ENCODE results near the gene SLC4A7.

SLC4A7 gene

DNA sequence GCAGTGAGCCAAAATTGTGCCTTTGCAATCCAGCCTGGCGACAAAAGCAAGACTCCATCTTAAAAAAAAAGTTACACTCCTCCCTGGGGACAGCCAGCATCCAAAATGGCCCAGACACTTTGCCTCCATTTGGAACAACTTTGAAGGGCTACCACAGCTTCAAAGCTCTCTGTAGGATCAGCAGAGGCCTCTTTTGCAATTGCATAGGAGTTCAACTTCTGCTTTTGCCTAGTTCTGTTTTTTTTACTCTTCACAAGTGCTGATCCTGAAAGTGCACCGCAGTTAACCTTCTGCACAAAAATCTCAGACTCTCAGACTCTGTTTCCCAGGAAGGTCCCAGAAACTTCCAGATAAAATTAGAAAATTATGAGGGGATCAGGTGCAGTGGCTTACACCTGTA, 25.2 kb upstream of the SLC4A7 start:
- H3K27ac ChIP-seq (ENCODE audit: insufficient read depth, low read depth, low read length, poor library complexity, severe bottlenecking): no peak overlapping the region
- no peaks in the 10 kb centered on the region for H3K36me3 ChIP-seq (ENCODE audit: control insufficient read depth, insufficient read depth, low read length)
- WGBS, 2 experiments: 95 to 96% methylated on average over 2 of the region's 2 CpGs
- H3K9me3 ChIP-seq (ENCODE audit: control insufficient read depth, low read length): no peaks in the 10 kb centered on the region
- H3K27me3 ChIP-seq (ENCODE audit: control insufficient read depth, insufficient read depth, low read length, poor library complexity, severe bottlenecking): no peaks in the 10 kb centered on the region
- H3K4me3 ChIP-seq (ENCODE audit: insufficient read depth, low read depth, low read length): no peak overlapping the region
- no peaks in the 10 kb centered on the region for H3K4me1 ChIP-seq (ENCODE audit: control insufficient read depth, insufficient read depth, low read length)

DNA sequence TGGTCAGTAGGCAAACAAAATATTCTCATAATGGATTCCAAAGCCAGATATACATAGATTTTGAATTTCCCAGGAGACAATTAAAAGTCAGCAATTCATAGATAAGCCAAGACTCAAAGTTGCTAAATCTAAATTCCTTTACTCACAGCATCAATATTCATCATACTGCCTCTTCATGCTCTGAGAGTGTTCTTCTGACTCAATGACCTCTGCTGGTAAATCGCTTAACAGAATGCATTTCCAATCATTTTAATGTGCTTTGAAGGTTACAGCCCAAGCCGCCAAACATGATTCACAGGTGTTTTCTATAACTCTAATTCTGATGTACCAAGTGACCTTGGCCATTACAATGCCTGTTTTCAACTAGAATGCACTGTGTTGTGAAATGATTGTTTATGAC, 24.2 kb upstream of the SLC4A7 start:
- H3K9me3 ChIP-seq (ENCODE audit: control insufficient read depth, low read length): no peaks in the 10 kb centered on the region
- no peaks in the 10 kb centered on the region for H3K36me3 ChIP-seq (ENCODE audit: control insufficient read depth, insufficient read depth, low read length)
- no peaks in the 10 kb centered on the region for H3K4me1 ChIP-seq (ENCODE audit: control insufficient read depth, insufficient read depth, low read length)
- WGBS, 2 experiments: 95% methylated on average over 2 of the region's 2 CpGs
- no peaks in the 10 kb centered on the region for H3K27me3 ChIP-seq (ENCODE audit: control insufficient read depth, insufficient read depth, low read length, poor library complexity, severe bottlenecking)
- H3K27ac ChIP-seq (ENCODE audit: insufficient read depth, low read depth, low read length, poor library complexity, severe bottlenecking): no peak overlapping the region
- no peak overlapping the region for H3K4me3 ChIP-seq (ENCODE audit: insufficient read depth, low read depth, low read length)

DNA sequence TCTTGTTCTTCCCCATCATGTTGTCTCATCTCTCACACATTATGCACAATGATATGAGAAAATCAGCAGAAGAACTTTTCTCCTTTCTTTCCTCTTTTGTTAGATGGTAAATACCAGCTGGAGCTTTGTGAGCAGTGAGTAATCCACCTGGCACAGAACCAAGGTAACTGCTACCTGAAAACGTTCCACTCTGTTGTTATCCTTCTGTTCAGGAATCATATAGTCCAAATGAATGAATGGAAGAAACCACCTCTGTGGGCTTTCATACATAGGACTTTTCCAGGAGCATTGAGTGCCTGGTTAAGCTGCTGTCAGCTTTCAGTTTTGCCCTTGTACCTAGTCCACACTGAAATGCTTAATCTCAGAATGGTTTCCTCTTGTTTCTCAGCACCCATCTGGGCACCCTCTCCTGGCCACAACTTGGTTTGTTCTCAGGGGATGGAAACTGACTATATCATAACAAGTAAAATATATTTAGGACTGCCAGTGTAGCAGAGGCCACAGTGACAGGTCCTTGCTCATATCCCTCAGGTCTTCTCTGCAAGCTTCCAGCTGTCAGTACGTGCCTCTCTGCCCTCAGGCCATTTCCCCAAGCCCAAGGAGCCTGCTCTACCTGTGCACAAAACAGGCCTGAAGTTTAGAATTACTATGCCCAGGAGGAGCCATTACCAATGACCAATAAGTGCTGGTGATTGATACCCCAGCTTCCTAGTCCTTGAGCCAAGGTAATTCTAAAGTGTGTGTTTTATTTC, 23.5 kb upstream of the SLC4A7 start:
- no peaks in the 10 kb centered on the region for H3K36me3 ChIP-seq (ENCODE audit: control insufficient read depth, insufficient read depth, low read length)
- no peak overlapping the region for H3K27ac ChIP-seq (ENCODE audit: insufficient read depth, low read depth, low read length, poor library complexity, severe bottlenecking)
- WGBS, 2 experiments: 86 to 87% methylated on average over 2 of the region's 2 CpGs
- no peaks in the 10 kb centered on the region for H3K27me3 ChIP-seq (ENCODE audit: control insufficient read depth, insufficient read depth, low read length, poor library complexity, severe bottlenecking)
- no peaks in the 10 kb centered on the region for H3K9me3 ChIP-seq (ENCODE audit: control insufficient read depth, low read length)
- H3K4me1 ChIP-seq (ENCODE audit: control insufficient read depth, insufficient read depth, low read length): no peaks in the 10 kb centered on the region
- H3K4me3 ChIP-seq (ENCODE audit: insufficient read depth, low read depth, low read length): no peak overlapping the region

DNA sequence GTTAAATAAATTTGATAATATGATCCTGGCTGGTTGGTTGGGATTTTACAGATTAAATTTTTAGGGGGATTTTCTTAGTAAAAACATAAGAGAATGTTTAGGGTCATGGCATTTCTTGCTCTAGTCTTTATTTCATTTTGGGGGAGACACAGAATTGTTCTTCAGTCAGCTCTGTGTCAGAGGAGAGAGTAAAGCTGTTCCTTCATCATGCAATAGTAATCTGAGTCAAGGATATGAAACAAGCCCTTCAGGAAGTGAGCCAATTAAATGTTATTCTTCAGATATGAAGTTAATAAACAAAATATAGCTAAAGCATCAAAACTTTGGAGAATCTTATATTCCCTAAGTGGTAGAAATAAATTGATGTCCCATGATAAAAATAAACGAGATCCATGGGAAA, 22.9 kb upstream of the SLC4A7 start:
- H3K9me3 ChIP-seq (ENCODE audit: control insufficient read depth, low read length): no peaks in the 10 kb centered on the region
- no peak overlapping the region for H3K27ac ChIP-seq (ENCODE audit: insufficient read depth, low read depth, low read length, poor library complexity, severe bottlenecking)
- no peaks in the 10 kb centered on the region for H3K4me1 ChIP-seq (ENCODE audit: control insufficient read depth, insufficient read depth, low read length)
- no peak overlapping the region for H3K4me3 ChIP-seq (ENCODE audit: insufficient read depth, low read depth, low read length)
- H3K36me3 ChIP-seq (ENCODE audit: control insufficient read depth, insufficient read depth, low read length): no peaks in the 10 kb centered on the region
- no peaks in the 10 kb centered on the region for H3K27me3 ChIP-seq (ENCODE audit: control insufficient read depth, insufficient read depth, low read length, poor library complexity, severe bottlenecking)
- 92 to 100% methylated on average over 1 of the region's 1 CpG for WGBS, 2 experiments

DNA sequence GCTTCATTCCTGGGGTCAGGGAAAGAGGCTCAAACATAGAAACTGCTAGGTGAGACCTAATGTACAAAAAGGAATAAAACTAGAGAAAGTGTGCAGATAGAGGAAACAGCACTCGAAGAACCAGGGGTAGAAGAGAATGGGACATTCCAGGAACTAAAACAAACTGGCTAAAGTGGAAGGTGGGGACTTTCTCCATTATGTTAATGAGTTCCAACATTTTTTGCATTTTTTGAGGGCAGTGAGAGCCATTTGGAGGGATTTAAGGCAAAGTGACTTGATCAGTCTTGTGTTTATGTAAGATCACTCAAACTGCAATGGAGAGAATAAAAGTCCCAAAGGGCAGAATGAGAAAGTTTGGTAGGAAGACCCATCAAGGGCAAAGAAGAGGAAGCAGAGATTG, 20.6 kb upstream of the SLC4A7 start:
- H3K36me3 ChIP-seq (ENCODE audit: control insufficient read depth, insufficient read depth, low read length): no peaks in the 10 kb centered on the region
- no peaks in the 10 kb centered on the region for H3K4me1 ChIP-seq (ENCODE audit: control insufficient read depth, insufficient read depth, low read length)
- H3K9me3 ChIP-seq (ENCODE audit: control insufficient read depth, low read length): no peaks in the 10 kb centered on the region
- H3K4me3 ChIP-seq (ENCODE audit: insufficient read depth, low read depth, low read length): no peak overlapping the region
- no peaks in the 10 kb centered on the region for H3K27me3 ChIP-seq (ENCODE audit: control insufficient read depth, insufficient read depth, low read length, poor library complexity, severe bottlenecking)
- WGBS, 2 experiments: 91 to 92% methylated on average over 1 of the region's 1 CpG
- no peak overlapping the region for H3K27ac ChIP-seq (ENCODE audit: insufficient read depth, low read depth, low read length, poor library complexity, severe bottlenecking)

DNA sequence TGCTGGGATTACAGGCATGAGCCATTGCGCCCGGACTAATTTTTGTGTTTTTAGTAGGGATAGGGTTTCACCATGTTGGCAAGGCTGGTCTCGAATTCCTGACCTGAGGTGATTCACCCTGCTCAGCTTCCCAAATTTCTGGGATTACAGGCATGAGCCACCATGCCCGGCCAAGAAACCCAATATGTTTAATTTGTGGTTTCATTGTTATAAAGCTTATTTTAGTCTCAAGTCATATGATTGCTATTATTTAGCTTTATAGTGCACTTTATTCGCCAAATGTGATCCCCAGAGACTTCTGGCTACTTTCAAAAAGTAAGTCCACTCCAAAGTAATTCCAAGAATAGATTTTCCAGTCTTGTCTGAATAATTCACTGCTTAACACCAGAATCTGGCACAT, 19.3 kb upstream of the SLC4A7 start:
- WGBS, 2 experiments: 87 to 91% methylated on average over 5 of the region's 5 CpGs
- H3K36me3 ChIP-seq (ENCODE audit: control insufficient read depth, insufficient read depth, low read length): no peaks in the 10 kb centered on the region

DNA sequence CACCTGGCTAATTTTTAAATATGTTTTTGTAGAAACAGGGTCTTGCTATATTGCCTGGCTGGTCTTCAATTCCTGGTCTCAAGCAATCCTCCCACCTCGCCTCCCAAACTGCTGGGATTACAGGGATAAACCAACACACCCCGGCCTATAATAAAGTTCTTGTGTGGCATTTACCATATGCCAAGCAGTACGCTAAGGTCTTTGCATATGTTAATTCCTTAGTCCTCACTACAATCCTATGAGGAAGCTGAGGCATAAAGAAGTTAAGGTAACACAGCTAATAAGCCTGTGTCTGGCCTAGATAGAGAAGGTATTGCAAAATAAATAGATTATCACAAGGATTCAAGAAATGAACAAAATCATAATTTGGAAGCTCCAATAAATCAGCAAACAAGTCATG, 17.6 kb upstream of the SLC4A7 start:
- no peaks in the 10 kb centered on the region for H3K36me3 ChIP-seq (ENCODE audit: control insufficient read depth, insufficient read depth, low read length)
- H3K27me3 ChIP-seq (ENCODE audit: control insufficient read depth, insufficient read depth, low read length, poor library complexity, severe bottlenecking): no peaks in the 10 kb centered on the region
- WGBS, 2 experiments: 75 to 88% methylated on average over 3 of the region's 3 CpGs
- no peaks in the 10 kb centered on the region for H3K4me1 ChIP-seq (ENCODE audit: control insufficient read depth, insufficient read depth, low read length)
- H3K27ac ChIP-seq (ENCODE audit: insufficient read depth, low read depth, low read length, poor library complexity, severe bottlenecking): no peak overlapping the region
- H3K4me3 ChIP-seq (ENCODE audit: insufficient read depth, low read depth, low read length): no peak overlapping the region
- H3K9me3 ChIP-seq (ENCODE audit: control insufficient read depth, low read length): no peaks in the 10 kb centered on the region

More for the DNA sequence above, 19.3 kb upstream of the SLC4A7 start:
- H3K27ac ChIP-seq (ENCODE audit: insufficient read depth, low read depth, low read length, poor library complexity, severe bottlenecking): no peak overlapping the region
- no peaks in the 10 kb centered on the region for H3K9me3 ChIP-seq (ENCODE audit: control insufficient read depth, low read length)
- H3K27me3 ChIP-seq (ENCODE audit: control insufficient read depth, insufficient read depth, low read length, poor library complexity, severe bottlenecking): no peaks in the 10 kb centered on the region
- H3K4me1 ChIP-seq (ENCODE audit: control insufficient read depth, insufficient read depth, low read length): no peaks in the 10 kb centered on the region
- H3K4me3 ChIP-seq (ENCODE audit: insufficient read depth, low read depth, low read length): no peak overlapping the region

DNA sequence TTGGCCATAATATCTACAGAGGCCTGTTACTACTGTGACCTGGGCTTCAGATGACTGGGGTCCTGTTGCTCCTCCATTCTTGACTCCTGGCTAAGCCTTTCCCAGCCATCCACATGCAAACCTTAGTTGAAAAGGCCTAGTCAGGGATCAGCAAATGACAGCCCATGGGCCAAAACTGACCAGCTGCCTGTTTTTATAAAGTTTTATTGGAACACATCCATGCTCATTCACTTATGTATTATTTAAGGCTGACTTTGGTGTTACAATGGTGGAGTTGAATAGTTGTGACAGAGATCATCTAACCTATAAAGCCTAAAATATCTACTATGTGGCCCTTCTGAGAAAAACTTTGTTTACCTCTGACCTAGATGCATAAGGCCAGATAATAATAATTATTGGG, 16.8 kb upstream of the SLC4A7 start:
- H3K9me3 ChIP-seq (ENCODE audit: control insufficient read depth, low read length): no peaks in the 10 kb centered on the region
- no peaks in the 10 kb centered on the region for H3K4me1 ChIP-seq (ENCODE audit: control insufficient read depth, insufficient read depth, low read length)
- no peak overlapping the region for H3K27ac ChIP-seq (ENCODE audit: insufficient read depth, low read depth, low read length, poor library complexity, severe bottlenecking)
- H3K36me3 ChIP-seq (ENCODE audit: control insufficient read depth, insufficient read depth, low read length): no peaks in the 10 kb centered on the region
- no peak overlapping the region for H3K4me3 ChIP-seq (ENCODE audit: insufficient read depth, low read depth, low read length)
- no peaks in the 10 kb centered on the region for H3K27me3 ChIP-seq (ENCODE audit: control insufficient read depth, insufficient read depth, low read length, poor library complexity, severe bottlenecking)

DNA sequence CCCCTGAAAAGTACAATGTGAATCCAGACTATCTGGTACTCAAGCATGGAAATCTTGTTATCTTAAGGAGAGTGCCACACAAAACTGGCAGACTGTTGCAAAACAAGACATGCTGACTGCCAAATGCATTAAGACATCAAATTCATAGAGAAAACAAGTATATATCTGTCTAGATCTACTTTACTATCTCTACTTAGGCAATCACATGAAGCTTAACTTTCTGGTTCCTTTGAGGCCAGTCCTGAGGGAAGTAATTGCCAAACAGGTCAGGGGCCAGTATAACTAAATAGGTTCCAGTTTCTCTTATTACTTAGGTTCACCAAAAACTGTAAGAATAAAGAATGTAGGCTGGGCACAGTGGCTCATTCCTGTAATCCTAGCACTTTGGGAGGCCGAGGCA, 15.9 kb upstream of the SLC4A7 start:
- Histone ChIP-seq H3K9me3 (ENCODE audit: control insufficient read depth, low read length) (no peaks in the 10 kb centered on the region), H3K27ac (ENCODE audit: insufficient read depth, low read depth, low read length, poor library complexity, severe bottlenecking) (no peak overlapping the region), H3K27me3 (ENCODE audit: control insufficient read depth, insufficient read depth, low read length, poor library complexity, severe bottlenecking) (no peaks in the 10 kb centered on the region), H3K36me3 (ENCODE audit: control insufficient read depth, insufficient read depth, low read length) (no peaks in the 10 kb centered on the region), H3K4me3 (ENCODE audit: insufficient read depth, low read depth, low read length) (no peak overlapping the region), H3K4me1 (ENCODE audit: control insufficient read depth, insufficient read depth, low read length) (no peaks in the 10 kb centered on the region)
- WGBS, 2 experiments: 90 to 97% methylated on average over 1 of the region's 1 CpG

DNA sequence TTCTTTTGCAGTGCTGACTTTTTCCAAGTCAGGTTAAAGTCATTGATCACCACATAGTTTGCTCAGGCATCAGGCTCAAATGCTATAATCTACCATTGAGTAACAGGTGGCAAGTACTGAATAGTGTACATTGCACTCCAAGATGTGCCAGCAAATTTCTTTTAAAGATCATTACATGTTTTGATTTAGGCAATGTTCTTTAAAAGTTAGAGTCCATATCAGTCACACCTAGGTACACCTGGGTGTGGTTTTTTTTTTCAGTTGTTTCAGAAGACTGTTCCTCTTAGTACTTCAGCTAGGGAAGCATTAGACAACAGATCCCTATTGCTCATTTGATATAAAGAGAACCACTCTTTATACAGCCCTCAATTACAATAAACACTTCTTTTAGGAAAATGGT, 10.6 kb upstream of the SLC4A7 start:
- Histone ChIP-seq H3K4me3 (ENCODE audit: insufficient read depth, low read depth, low read length) (no peak overlapping the region), H3K27me3 (ENCODE audit: control insufficient read depth, insufficient read depth, low read length, poor library complexity, severe bottlenecking) (no peaks in the 10 kb centered on the region), H3K27ac (ENCODE audit: insufficient read depth, low read depth, low read length, poor library complexity, severe bottlenecking) (no peak overlapping the region), H3K9me3 (ENCODE audit: control insufficient read depth, low read length) (no peaks in the 10 kb centered on the region), H3K4me1 (ENCODE audit: control insufficient read depth, insufficient read depth, low read length) (no peaks in the 10 kb centered on the region), H3K36me3 (ENCODE audit: control insufficient read depth, insufficient read depth, low read length) (no peaks in the 10 kb centered on the region)

DNA sequence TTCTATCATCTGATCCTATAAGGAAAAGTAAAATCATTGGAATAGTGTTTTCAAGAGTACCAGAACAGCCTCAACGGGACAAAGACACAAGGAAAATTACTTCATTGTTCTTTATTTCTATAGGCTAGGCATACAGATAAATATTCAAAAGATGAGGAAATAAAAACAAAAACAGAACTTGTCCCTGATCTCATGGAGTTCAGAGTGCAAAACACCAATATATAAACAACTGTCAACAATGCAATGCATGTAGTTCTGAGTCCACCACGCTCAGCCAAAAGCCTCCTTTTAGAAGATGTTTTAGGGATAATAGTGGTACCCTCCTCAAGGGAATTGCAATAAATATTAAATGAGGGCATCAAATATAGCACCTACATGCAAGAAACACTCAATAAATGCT, 4.6 kb upstream of the SLC4A7 start:
- Histone ChIP-seq H3K36me3 (ENCODE audit: control insufficient read depth, insufficient read depth, low read length) (no peaks in the 10 kb centered on the region), H3K4me3 (ENCODE audit: insufficient read depth, low read depth, low read length) (no peak overlapping the region), H3K27me3 (ENCODE audit: control insufficient read depth, insufficient read depth, low read length, poor library complexity, severe bottlenecking) (no peaks in the 10 kb centered on the region), H3K27ac (ENCODE audit: insufficient read depth, low read depth, low read length, poor library complexity, severe bottlenecking) (no peak overlapping the region), H3K4me1 (ENCODE audit: control insufficient read depth, insufficient read depth, low read length) (no peaks in the 10 kb centered on the region), H3K9me3 (ENCODE audit: control insufficient read depth, low read length) (no peaks in the 10 kb centered on the region)
- 83% methylated on average over 1 of the region's 2 CpGs; no CpG with 5 or more reads in 1 of the 2 experiments for WGBS, 2 experiments

Measured in ectodermal cell (in vitro differentiated cells).